ENCODE results near the gene NMNAT1. TPM values are rescaled to one million over a fixed set of nuclear protein-coding genes. Genes with fewer than 3 reads are reported as not detected.

Gene NMNAT1
- total RNA-seq, 1 experiment from 2014 or later = 2.8 TPM

- peak within 1 kb of the TSS; percentile 90 for H3K14ac ChIP-seq (ENCODE audit: insufficient read depth, low read length)
- H2AFZ ChIP-seq (ENCODE audit: low read length) = peak within 1 kb of the TSS; percentile 37
- DNase-seq = peak; percentile 99
- no peak within 1 kb of the TSS for H3T11ph ChIP-seq (ENCODE audit: low read length)
- H3K18ac ChIP-seq (ENCODE audit: insufficient read length, low read depth, low read length) = peak within 1 kb of the TSS; percentile 36
- H4K5ac ChIP-seq (ENCODE audit: insufficient read length, low read depth, low read length) = peak within 1 kb of the TSS; percentile 67
- H3K23ac ChIP-seq (ENCODE audit: insufficient read length, low read depth, low read length) = no peak within 1 kb of the TSS
- Mint-ChIP-seq H3K27ac (peak within 1 kb of the TSS; percentile 99 to 100 (median 99)), H3K9me3 (peaks cover 2 to 4% of the 10 kb centered on the region in 2 experiments; a peak in 4 of 5 replicates), H3K4me3 (peak within 1 kb of the TSS; percentile 89 to 92), H3K36me3 (ENCODE audit: insufficient read depth in 1 of 3, low read depth in 3 of 3) (peaks cover 5 to 8% (median 8%) of the 10 kb centered on the region in 3 experiments; a peak in 5 of 7 replicates), H3K4me1 (peaks cover 15 to 19% of the 10 kb centered on the region in 2 experiments), H3K27me3 (ENCODE audit: low read depth) (no peaks in the 10 kb centered on the region)
- no peaks in the 10 kb centered on the region for H4K20me1 ChIP-seq (ENCODE audit: control insufficient read depth, insufficient read depth, insufficient read length)
- no peak within 1 kb of the TSS for H2BK12ac ChIP-seq (ENCODE audit: insufficient read length, low read depth, low read length)
- no peak within 1 kb of the TSS for H2BK120ac ChIP-seq (ENCODE audit: low read depth, low read length, poor library complexity, severe bottlenecking)
- TF ChIP-seq CTCF (conservative IDR thresholded peaks at IDR 0.05) = peak; percentile 97
- no peak within 1 kb of the TSS for H3K4ac ChIP-seq (ENCODE audit: low read depth, low read length)
- no peaks in the 10 kb centered on the region for H3K79me1 ChIP-seq (ENCODE audit: insufficient read depth, low read depth, low read length, poor library complexity, severe bottlenecking)
- H3K4me2 ChIP-seq (ENCODE audit: insufficient read depth, insufficient read length, low read length) = peak within 1 kb of the TSS; percentile 82
- H3K9ac ChIP-seq (ENCODE audit: extremely low read depth, insufficient read length, low read length) = peak within 1 kb of the TSS; percentile 96
- no peak within 1 kb of the TSS for H2BK15ac ChIP-seq (ENCODE audit: low read depth, low read length)
- peak within 1 kb of the TSS; percentile 76 for H2BK5ac ChIP-seq (ENCODE audit: insufficient read length, low read length)
- no peak within 1 kb of the TSS for H4K91ac ChIP-seq (ENCODE audit: insufficient read length, low read depth, low read length)
- no peak within 1 kb of the TSS for H3K56ac ChIP-seq (ENCODE audit: insufficient read length, low read depth, low read length)
- H3K9me3 ChIP-seq (ENCODE audit: control insufficient read depth, low read depth, low read length) = no peaks in the 10 kb centered on the region
- no peak within 1 kb of the TSS for H2BK20ac ChIP-seq (ENCODE audit: low read depth, low read length, poor library complexity, severe bottlenecking)
- WGBS (ENCODE audit: extremely low coverage, insufficient read length, low lambda C conversion rate) = no CpG with 5 or more reads among the region's 73 CpGs
- H3K4me1 ChIP-seq (ENCODE audit: insufficient read depth, low read length) = peaks cover 2% of the 10 kb centered on the region; the same call in 1 of the 2 replicates
- H4K8ac ChIP-seq (replicated peaks; ENCODE audit: insufficient read length, low read depth, low read length) = no peak within 1 kb of the TSS
- H3K23me2 ChIP-seq (ENCODE audit: insufficient read length, low read depth, low read length, poor library complexity, severe bottlenecking) = peaks cover 12% of the 10 kb centered on the region
- peaks cover 5% of the 10 kb centered on the region; the same call in 1 of the 2 replicates for H3K79me2 ChIP-seq (ENCODE audit: insufficient read depth, low read length)
- peak within 1 kb of the TSS; percentile 95 for H3K27ac ChIP-seq (ENCODE audit: insufficient read length, low read depth, low read length)
- no peaks in the 10 kb centered on the region for H3K27me3 ChIP-seq (ENCODE audit: insufficient read depth, low read length)
- H2AK5ac ChIP-seq (ENCODE audit: insufficient read length, low read length) = no peak within 1 kb of the TSS
Observed at GRCh38 chr1:10032590-10033358, 89.5 kb downstream of the NMNAT1 start, which contains the start of gene UBE4B. TSS of gene UBE4B (plus strand) at chr1:10032958. CDS start at chr1:10033671, 713 bp downstream.
